GM19463 (cell line): ENCODE measurements around the gene GMDS.
A peak's percentile ranks its signal among the peaks of the same experiment; 100 is the strongest.

Experiments used
- ATAC-seq: cut with Tn5 transposase; IDR thresholded peaks from one replicate; pipeline ENCODE4 v1.9.1; 2021; ENCODE audit warnings: mild to moderate bottlenecking, moderate library complexity; ENCODE audit not compliant: unreplicated experiment

The GMDS gene

GRCh38 chr6:1611322-1611571 lies 634.2 kb downstream of the GMDS start:
- no peak for ATAC-seq

- peak; percentile 28 for ATAC-seq
These were observed 634.7 kb downstream of the GMDS start for GRCh38 chr6:1610497-1611321.

GRCh38 chr6:1609648-1610496 lies 635.5 kb downstream of the GMDS start, which contains the start of gene FOXC1:
Gene FOXC1, plus strand, starts transcription at chr6:1609915. Its CDS starts 531 bp downstream, at chr6:1610446.
- peak; percentile 59 for ATAC-seq

GRCh38 chr6:1609041-1609647 lies 636.3 kb downstream of the GMDS start:
- ATAC-seq, result no peak

- ATAC-seq, result no peak
These were observed 637.0 kb downstream of the GMDS start for GRCh38 chr6:1608222-1609040.

GRCh38 chr6:1607516-1608221 lies 637.7 kb downstream of the GMDS start:
- no peak for ATAC-seq

GRCh38 chr6:1606780-1607515 lies 638.5 kb downstream of the GMDS start:
- ATAC-seq, result no peak

GRCh38 chr6:1605893-1606779 lies 639.3 kb downstream of the GMDS start:
- ATAC-seq, result no peak

GRCh38 chr6:1605004-1605892 lies 640.2 kb downstream of the GMDS start:
- ATAC-seq, result no peak

GRCh38 chr6:1604158-1605003 lies 641.0 kb downstream of the GMDS start:
- ATAC-seq, result peak; percentile 86

- no peak for ATAC-seq
These were observed 641.7 kb downstream of the GMDS start for GRCh38 chr6:1603708-1604107.

GRCh38 chr6:1602049-1602713 lies 643.2 kb downstream of the GMDS start:
- ATAC-seq, result no peak

GRCh38 chr6:1601158-1602048 lies 644.0 kb downstream of the GMDS start:
- no peak for ATAC-seq

GRCh38 chr6:1600764-1601157 lies 644.6 kb downstream of the GMDS start:
- no peak for ATAC-seq
